ENCODE measurements around the gene MSRB3. TPM values are rescaled to one million over a fixed set of nuclear protein-coding genes. Genes with fewer than 3 reads are reported as not detected.
"Not testable (repeated sequence)": the region's sequence is repeated elsewhere in the genome, so short reads cannot be mapped to it uniquely, and the experiment has no call there.

The MSRB3 gene
- total RNA-seq, 3 donors from 2014 or later = 35.0 to 59.8 (median 51.8) TPM

GRCh38 chr12:65477721-65478120, 199.2 kb downstream of the MSRB3 start:
- H3K9me3 ChIP-seq = no peaks in the 10 kb centered on the region
- TF ChIP-seq POLR2AphosphoS5 (IDR thresholded peaks at IDR 0.05) = no peak
- TF ChIP-seq POLR2A (IDR thresholded peaks at IDR 0.05) = no peak
- TF ChIP-seq CTCF (IDR thresholded peaks at IDR 0.05) = no peak
- H3K36me3 ChIP-seq = no peaks in the 10 kb centered on the region
- intact Hi-C loops (cut with DNase I; ENCODE audit: low total_unique reads) = no loop called here
- no peaks in the 10 kb centered on the region for H3K27me3 ChIP-seq
- DNase-seq (ENCODE audit: low spot score in 2 of 2) = no peak
- no peak overlapping the region for H3K27ac ChIP-seq
- no peaks in the 10 kb centered on the region for H3K4me1 ChIP-seq
- H3K4me3 ChIP-seq = no peak overlapping the region

GRCh38 chr12:65483891-65484516, 205.5 kb downstream of the MSRB3 start:
- H3K4me1 ChIP-seq; intact Hi-C loops (cut with DNase I; ENCODE audit: low total_unique reads); H3K27ac ChIP-seq; DNase-seq (ENCODE audit: low spot score in 2 of 2); H3K4me3 ChIP-seq; H3K36me3 ChIP-seq; H3K27me3 ChIP-seq: not testable (repeated sequence)
- peaks cover 14 to 16% of the 10 kb centered on the region in 2 donors for H3K9me3 ChIP-seq

- TF ChIP-seq POLR2AphosphoS5 (IDR thresholded peaks at IDR 0.05) = no peak
- TF ChIP-seq POLR2A (IDR thresholded peaks at IDR 0.05) = no peak
- no peak for TF ChIP-seq CTCF (IDR thresholded peaks at IDR 0.05)
- H3K27ac ChIP-seq = no peak overlapping the region
Observed at GRCh38 chr12:65488197-65488596, 209.7 kb downstream of the MSRB3 start.

GRCh38 chr12:65490250-65490649, 211.8 kb downstream of the MSRB3 start:
- Histone ChIP-seq H3K27me3 (no peaks in the 10 kb centered on the region), H3K27ac (no peak overlapping the region), H3K36me3 (no peaks in the 10 kb centered on the region), H3K4me3 (no peak overlapping the region), H3K4me1 (no peaks in the 10 kb centered on the region), H3K9me3 (no peaks in the 10 kb centered on the region)
- intact Hi-C loops (cut with DNase I; ENCODE audit: low total_unique reads) = no loop called here
- DNase-seq (ENCODE audit: low spot score in 2 of 2) = no peak
- TF ChIP-seq CTCF (IDR thresholded peaks at IDR 0.05) (no peak), POLR2AphosphoS5 (IDR thresholded peaks at IDR 0.05) (no peak), POLR2A (IDR thresholded peaks at IDR 0.05) (no peak)

More at GRCh38 chr12:65488197-65488596, 209.7 kb downstream of the MSRB3 start:
- H3K4me1 ChIP-seq = no peaks in the 10 kb centered on the region
- H3K27me3 ChIP-seq = no peaks in the 10 kb centered on the region
- H3K36me3 ChIP-seq = no peaks in the 10 kb centered on the region
- H3K4me3 ChIP-seq = no peak overlapping the region
- peaks cover 14 to 16% of the 10 kb centered on the region in 2 donors for H3K9me3 ChIP-seq
- no peak for DNase-seq (ENCODE audit: low spot score in 2 of 2)
- intact Hi-C loops (cut with DNase I; ENCODE audit: low total_unique reads) = no loop called here

GRCh38 chr12:65492998-65493912, 214.8 kb downstream of the MSRB3 start:
- Histone ChIP-seq H3K4me3 (no peak overlapping the region), H3K36me3 (no peaks in the 10 kb centered on the region), H3K27me3 (no peaks in the 10 kb centered on the region), H3K27ac (no peak overlapping the region), H3K4me1 (no peaks in the 10 kb centered on the region), H3K9me3 (no peaks in the 10 kb centered on the region)
- intact Hi-C loops (cut with DNase I; ENCODE audit: low total_unique reads) = no loop called here
- no peak for DNase-seq (ENCODE audit: low spot score in 2 of 2)
- TF ChIP-seq POLR2A (IDR thresholded peaks at IDR 0.05) (no peak), POLR2AphosphoS5 (IDR thresholded peaks at IDR 0.05) (no peak), CTCF (IDR thresholded peaks at IDR 0.05) (no peak)

Measured in breast epithelium (tissue), 4 donors.